IPS-18c (cell line): Measurements from ENCODE around the gene CLDN12.

Experiments used
- H3K4me3 ChIP-seq: 2 replicates; pipeline ENCODE4 v1.7.0; 2013; ENCODE audit warnings: low read depth, mild to moderate bottlenecking, low read length, moderate library complexity; ENCODE audit not compliant: insufficient read depth
- H3K9me3 ChIP-seq: one replicate; pipeline ENCODE4 v1.6.1; 2013; ENCODE audit warnings: mild to moderate bottlenecking, low read length, moderate library complexity; ENCODE audit not compliant: control insufficient read depth, insufficient read depth

The CLDN12 gene

GRCh38 chr7:90403174-90404113 lies at the start of gene CLDN12:
Gene CLDN12, plus strand, starts transcription at chr7:90403461. Its CDS starts 9,216 bp downstream, at chr7:90412677.
- Histone ChIP-seq H3K9me3 (no peaks in the 10 kb centered on the region), H3K4me3 (peak within 1 kb of the TSS; percentile 67)

GRCh38 chr7:90383422-90383821 lies 19.8 kb upstream of the CLDN12 start:
- Histone ChIP-seq H3K4me3 (no peak overlapping the region), H3K9me3 (no peaks in the 10 kb centered on the region)

- no peaks in the 10 kb centered on the region for H3K9me3 ChIP-seq
- H3K4me3 ChIP-seq: no peak overlapping the region
These were observed 19.4 kb upstream of the CLDN12 start for GRCh38 chr7:90383861-90384260.

DNA sequence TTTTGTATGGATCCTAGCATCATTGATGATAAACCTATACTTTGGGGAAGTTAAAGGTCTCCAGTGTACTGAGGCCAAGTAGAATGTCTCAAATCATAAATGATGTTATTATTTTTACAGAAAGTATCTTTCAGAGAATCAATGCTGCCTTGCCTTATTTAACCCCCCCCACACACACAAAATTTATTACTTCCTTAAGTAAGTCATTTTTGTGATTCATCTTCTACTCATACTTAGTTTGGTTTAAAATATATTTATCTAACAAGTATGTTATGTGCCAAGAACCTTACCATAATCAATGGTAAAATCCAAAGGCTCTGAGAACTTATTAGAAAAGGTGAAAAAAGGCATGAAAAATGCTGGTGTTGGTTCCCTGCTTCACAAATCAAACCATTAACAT lies 18.8 kb upstream of the CLDN12 start:
- no peak overlapping the region for H3K4me3 ChIP-seq
- H3K9me3 ChIP-seq: no peaks in the 10 kb centered on the region

DNA sequence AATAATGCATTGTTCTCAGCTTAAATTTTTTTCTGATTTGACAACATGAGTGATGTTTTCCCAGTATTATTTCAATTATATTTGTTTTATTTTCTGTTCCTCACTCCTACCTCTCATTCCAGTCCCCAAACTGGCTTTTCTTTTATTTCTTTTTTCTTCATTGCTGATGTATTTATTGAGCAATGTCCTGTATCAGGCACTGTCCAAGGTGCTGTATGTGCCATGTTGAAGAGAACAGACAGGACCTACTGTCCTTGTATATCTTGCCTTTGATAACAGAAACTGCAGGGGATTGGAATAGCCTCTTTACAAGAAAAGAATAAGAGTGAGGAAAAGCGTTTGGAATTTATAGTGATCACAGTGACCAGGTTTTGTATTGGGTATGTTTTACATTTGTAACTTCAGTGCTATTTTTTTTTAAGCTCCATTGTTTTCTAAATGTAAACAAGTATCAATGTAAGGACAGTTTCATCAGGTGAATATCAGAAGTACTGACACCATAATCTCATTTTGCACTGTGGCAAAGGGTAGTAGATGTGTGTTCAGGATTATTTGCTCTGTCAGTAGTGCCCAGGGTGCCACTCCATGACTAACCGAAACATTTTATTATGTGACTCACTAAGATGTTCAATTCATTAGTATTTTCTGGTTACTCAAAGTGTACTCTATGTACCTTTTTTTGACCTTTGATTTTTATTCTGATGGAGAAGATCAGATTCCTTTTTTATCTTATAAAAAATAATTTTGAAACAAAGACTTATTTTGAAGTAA lies 15.6 kb upstream of the CLDN12 start:
- H3K4me3 ChIP-seq: no peak overlapping the region
- no peaks in the 10 kb centered on the region for H3K9me3 ChIP-seq

DNA sequence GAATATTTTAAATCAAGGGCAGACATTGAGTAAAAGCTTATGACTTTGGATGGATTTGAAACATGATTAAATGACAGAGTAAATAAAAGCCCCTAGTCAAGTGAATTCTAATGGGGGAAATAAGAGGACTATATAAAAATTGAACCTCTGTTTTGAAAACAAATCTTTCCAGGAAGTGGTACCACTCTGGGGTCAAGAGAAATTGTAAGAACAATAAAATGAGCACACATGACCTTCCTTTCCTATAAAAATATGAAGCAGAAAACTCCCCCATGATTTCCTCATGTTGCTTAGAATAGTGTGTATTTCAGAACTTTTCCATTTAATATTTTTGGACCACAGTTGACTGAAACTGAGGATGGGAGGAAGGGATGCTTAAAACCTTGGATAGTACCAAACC lies 12.3 kb upstream of the CLDN12 start:
- no peaks in the 10 kb centered on the region for H3K9me3 ChIP-seq
- H3K4me3 ChIP-seq: no peak overlapping the region

- H3K4me3 ChIP-seq: no peak overlapping the region
- no peaks in the 10 kb centered on the region for H3K9me3 ChIP-seq
These were observed 11.8 kb upstream of the CLDN12 start for GRCh38 chr7:90391488-90391887.

- no peak overlapping the region for H3K4me3 ChIP-seq
- no peaks in the 10 kb centered on the region for H3K9me3 ChIP-seq
These were observed 6.8 kb upstream of the CLDN12 start for GRCh38 chr7:90396420-90396819.

- no peaks in the 10 kb centered on the region for H3K9me3 ChIP-seq
These were observed 1.3 kb upstream of the CLDN12 start for GRCh38 chr7:90401989-90402388.

GRCh38 chr7:90402785-90403173 lies 482 bp upstream of the CLDN12 start:
- peak overlapping the region; percentile 67 for H3K4me3 ChIP-seq
- no peaks in the 10 kb centered on the region for H3K9me3 ChIP-seq

More at GRCh38 chr7:90401989-90402388, 1.3 kb upstream of the CLDN12 start:
- H3K4me3 ChIP-seq: no peak overlapping the region

DNA sequence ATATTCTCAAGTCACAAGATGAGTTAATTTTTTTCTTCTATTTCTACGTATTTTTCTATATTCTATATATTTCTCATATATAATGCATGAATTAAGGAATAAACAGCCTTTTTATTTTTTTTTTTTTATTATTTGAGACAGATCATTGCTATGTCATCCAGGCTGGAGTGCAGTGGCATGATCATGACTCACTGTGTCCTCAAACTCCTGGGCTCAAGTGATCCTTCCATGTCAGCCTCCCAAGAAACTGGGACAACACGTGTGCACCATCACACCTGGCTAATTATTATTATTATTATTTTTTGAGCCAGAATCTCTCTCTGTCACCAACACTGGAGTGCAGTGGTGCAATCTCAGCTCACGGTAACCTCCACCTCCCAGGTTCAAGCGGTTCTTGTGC lies 1.5 kb downstream of the CLDN12 start:
- no peak overlapping the region for H3K4me3 ChIP-seq
- no peaks in the 10 kb centered on the region for H3K9me3 ChIP-seq

- H3K4me3 ChIP-seq: no peak overlapping the region
- H3K9me3 ChIP-seq: no peaks in the 10 kb centered on the region
These were observed 4.2 kb downstream of the CLDN12 start for GRCh38 chr7:90407484-90407821.

GRCh38 chr7:90408142-90408541 lies 4.9 kb downstream of the CLDN12 start:
- Histone ChIP-seq H3K4me3 (no peak overlapping the region), H3K9me3 (no peaks in the 10 kb centered on the region)

DNA sequence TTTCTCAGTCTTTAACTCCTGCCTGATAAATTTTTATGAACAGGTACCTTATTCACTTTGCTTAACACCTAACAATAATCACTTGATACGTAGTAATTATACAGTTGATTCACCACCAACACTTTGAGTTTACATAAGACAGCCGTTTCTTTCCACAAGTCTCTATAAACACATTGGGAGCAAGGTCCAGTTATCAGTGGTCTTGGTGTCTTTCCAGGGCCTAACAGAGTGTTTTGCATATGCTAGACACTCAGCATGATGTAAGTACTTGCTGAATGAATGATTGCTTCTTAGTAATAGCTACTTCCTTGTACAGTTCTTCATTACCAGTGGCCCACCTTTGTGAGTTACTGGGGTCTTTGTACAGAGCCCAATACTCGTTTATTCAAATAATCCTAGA lies 6.4 kb downstream of the CLDN12 start:
- Histone ChIP-seq H3K9me3 (no peaks in the 10 kb centered on the region), H3K4me3 (no peak overlapping the region)

- no peak overlapping the region for H3K4me3 ChIP-seq
- H3K9me3 ChIP-seq: no peaks in the 10 kb centered on the region
These were observed 8.2 kb downstream of the CLDN12 start for GRCh38 chr7:90411510-90411909.

GRCh38 chr7:90412458-90413184 lies 9.4 kb downstream of the CLDN12 start:
- Histone ChIP-seq H3K4me3 (no peak overlapping the region), H3K9me3 (no peaks in the 10 kb centered on the region)

- H3K4me3 ChIP-seq: no peak overlapping the region
- no peaks in the 10 kb centered on the region for H3K9me3 ChIP-seq
These were observed 9.9 kb downstream of the CLDN12 start for GRCh38 chr7:90413185-90413528.

DNA sequence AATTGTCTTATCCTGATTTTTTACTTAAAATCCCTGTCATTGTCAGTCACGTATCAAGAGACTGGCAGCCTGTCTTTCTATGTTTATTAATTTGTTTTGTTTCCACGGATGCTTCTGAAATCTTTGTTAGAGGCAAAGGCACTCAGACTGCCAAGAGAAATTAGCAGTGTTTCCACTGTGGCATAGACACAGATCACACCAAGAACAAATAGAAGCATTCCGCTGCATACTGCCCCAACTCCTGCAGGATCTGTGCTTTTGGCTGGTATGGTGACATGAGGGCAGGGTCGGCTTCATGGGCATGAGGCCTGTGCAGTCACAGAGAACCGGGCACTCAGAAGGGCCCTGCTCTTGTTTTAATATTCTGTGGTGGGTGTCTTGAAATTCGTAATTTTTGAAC lies 18.4 kb downstream of the CLDN12 start:
- H3K9me3 ChIP-seq: peaks cover 2% of the 10 kb centered on the region

More for the DNA sequence above, 18.4 kb downstream of the CLDN12 start:
- H3K4me3 ChIP-seq: no peak overlapping the region
